ENCODE data around the gene PHC2. TPM values are rescaled to one million over a fixed set of nuclear protein-coding genes. Genes with fewer than 3 reads are reported as not detected.

PHC2 gene
- total RNA-seq, 1 donor from 2014 or later: 31.3 TPM

- H3K36me3 ChIP-seq (ENCODE audit: control insufficient read depth in 3 of 3, insufficient read depth in 3 of 3, low read length in 3 of 3): no peaks in the 10 kb centered on the region
- H3K27me3 ChIP-seq (ENCODE audit: control insufficient read depth in 3 of 3, insufficient read depth in 3 of 3, low read length in 3 of 3): no peaks in the 10 kb centered on the region
- H3K4me1 ChIP-seq (ENCODE audit: control insufficient read depth in 3 of 3, insufficient read depth in 3 of 3, low read length in 3 of 3): peaks cover 4 to 18% (median 10%) of the 10 kb centered on the region in 3 donors
- no peak overlapping the region for H3K9ac ChIP-seq (ENCODE audit: low read depth in 1 of 3, low read length in 3 of 3)
- H3K4me3 ChIP-seq (ENCODE audit: low read length in 3 of 3): no peak overlapping the region
- no peak overlapping the region for H3K27ac ChIP-seq (ENCODE audit: low read depth, low read length)
- H3K9me3 ChIP-seq (ENCODE audit: control insufficient read depth in 3 of 3, low read length in 3 of 3): no peaks in the 10 kb centered on the region
Observed at GRCh38 chr1:33438364-33439160, 7.7 kb upstream of the PHC2 start.

- no peak overlapping the region for H3K27ac ChIP-seq (ENCODE audit: low read depth, low read length)
- H3K4me1 ChIP-seq (ENCODE audit: control insufficient read depth in 3 of 3, insufficient read depth in 3 of 3, low read length in 3 of 3): peaks cover 0 to 14% (median 5%) of the 10 kb centered on the region in 3 donors
- no peaks in the 10 kb centered on the region for H3K9me3 ChIP-seq (ENCODE audit: control insufficient read depth in 3 of 3, low read length in 3 of 3)
- no peak overlapping the region for H3K9ac ChIP-seq (ENCODE audit: low read depth in 1 of 3, low read length in 3 of 3)
- H3K27me3 ChIP-seq (ENCODE audit: control insufficient read depth in 3 of 3, insufficient read depth in 3 of 3, low read length in 3 of 3): no peaks in the 10 kb centered on the region
- H3K36me3 ChIP-seq (ENCODE audit: control insufficient read depth in 3 of 3, insufficient read depth in 3 of 3, low read length in 3 of 3): no peaks in the 10 kb centered on the region
- H3K4me3 ChIP-seq (ENCODE audit: low read length in 3 of 3): no peak overlapping the region
Observed at GRCh38 chr1:33436557-33437285, 5.8 kb upstream of the PHC2 start.

- H3K4me1 ChIP-seq (ENCODE audit: control insufficient read depth in 3 of 3, insufficient read depth in 3 of 3, low read length in 3 of 3): peaks cover 0 to 21% (median 5%) of the 10 kb centered on the region in 3 donors
- H3K27me3 ChIP-seq (ENCODE audit: control insufficient read depth in 3 of 3, insufficient read depth in 3 of 3, low read length in 3 of 3): no peaks in the 10 kb centered on the region
- no peak overlapping the region for H3K27ac ChIP-seq (ENCODE audit: low read depth, low read length)
- H3K9me3 ChIP-seq (ENCODE audit: control insufficient read depth in 3 of 3, low read length in 3 of 3): no peaks in the 10 kb centered on the region
- no peak overlapping the region for H3K9ac ChIP-seq (ENCODE audit: low read depth in 1 of 3, low read length in 3 of 3)
- H3K4me3 ChIP-seq (ENCODE audit: low read length in 3 of 3): no peak overlapping the region
- H3K36me3 ChIP-seq (ENCODE audit: control insufficient read depth in 3 of 3, insufficient read depth in 3 of 3, low read length in 3 of 3): no peaks in the 10 kb centered on the region
Observed at GRCh38 chr1:33435096-33435820, 4.4 kb upstream of the PHC2 start.

- H3K27me3 ChIP-seq (ENCODE audit: control insufficient read depth in 3 of 3, insufficient read depth in 3 of 3, low read length in 3 of 3): no peaks in the 10 kb centered on the region
- no peaks in the 10 kb centered on the region for H3K36me3 ChIP-seq (ENCODE audit: control insufficient read depth in 3 of 3, insufficient read depth in 3 of 3, low read length in 3 of 3)
- H3K27ac ChIP-seq (ENCODE audit: low read depth, low read length): peak overlapping the region; percentile 2
- H3K4me1 ChIP-seq (ENCODE audit: control insufficient read depth in 3 of 3, insufficient read depth in 3 of 3, low read length in 3 of 3): peaks cover 7 to 30% (median 13%) of the 10 kb centered on the region in 3 donors
- H3K9ac ChIP-seq (ENCODE audit: low read depth in 1 of 3, low read length in 3 of 3): no peak overlapping the region
- H3K4me3 ChIP-seq (ENCODE audit: low read length in 3 of 3): no peak overlapping the region
- H3K9me3 ChIP-seq (ENCODE audit: control insufficient read depth in 3 of 3, low read length in 3 of 3): no peaks in the 10 kb centered on the region
Observed at GRCh38 chr1:33434363-33434750, 3.5 kb upstream of the PHC2 start.

GRCh38 chr1:33433509-33434362 is 2.8 kb upstream of the PHC2 start:
- Histone ChIP-seq H3K27ac (ENCODE audit: low read depth, low read length) (peak overlapping the region; percentile 39), H3K36me3 (ENCODE audit: control insufficient read depth in 3 of 3, insufficient read depth in 3 of 3, low read length in 3 of 3) (no peaks in the 10 kb centered on the region), H3K9ac (ENCODE audit: low read depth in 1 of 3, low read length in 3 of 3) (no peak overlapping the region), H3K9me3 (ENCODE audit: control insufficient read depth in 3 of 3, low read length in 3 of 3) (no peaks in the 10 kb centered on the region), H3K4me1 (ENCODE audit: control insufficient read depth in 3 of 3, insufficient read depth in 3 of 3, low read length in 3 of 3) (peaks cover 11 to 36% (median 18%) of the 10 kb centered on the region in 3 donors), H3K4me3 (ENCODE audit: low read length in 3 of 3) (no peak overlapping the region), H3K27me3 (ENCODE audit: control insufficient read depth in 3 of 3, insufficient read depth in 3 of 3, low read length in 3 of 3) (no peaks in the 10 kb centered on the region)

- Histone ChIP-seq H3K36me3 (ENCODE audit: control insufficient read depth in 3 of 3, insufficient read depth in 3 of 3, low read length in 3 of 3) (no peaks in the 10 kb centered on the region), H3K9ac (ENCODE audit: low read depth in 1 of 3, low read length in 3 of 3) (peak overlapping the region; percentile 75 to 86 (median 83)), H3K9me3 (ENCODE audit: control insufficient read depth in 3 of 3, low read length in 3 of 3) (no peaks in the 10 kb centered on the region), H3K27ac (ENCODE audit: low read depth, low read length) (peak overlapping the region; percentile 64), H3K4me1 (ENCODE audit: control insufficient read depth in 3 of 3, insufficient read depth in 3 of 3, low read length in 3 of 3) (peaks cover 25 to 61% (median 42%) of the 10 kb centered on the region in 3 donors), H3K27me3 (ENCODE audit: control insufficient read depth in 3 of 3, insufficient read depth in 3 of 3, low read length in 3 of 3) (no peaks in the 10 kb centered on the region), H3K4me3 (ENCODE audit: low read length in 3 of 3) (peak overlapping the region; percentile 68 to 80 (median 73))
Observed at GRCh38 chr1:33429856-33430691, 821 bp downstream of the PHC2 start.

GRCh38 chr1:33429332-33429731 is 1.6 kb downstream of the PHC2 start:
- Histone ChIP-seq H3K4me1 (ENCODE audit: control insufficient read depth in 3 of 3, insufficient read depth in 3 of 3, low read length in 3 of 3) (peaks cover 25 to 55% (median 38%) of the 10 kb centered on the region in 3 donors), H3K9me3 (ENCODE audit: control insufficient read depth in 3 of 3, low read length in 3 of 3) (no peaks in the 10 kb centered on the region), H3K4me3 (ENCODE audit: low read length in 3 of 3) (peak overlapping the region in 2 of 3 donors; percentile 68 to 73), H3K9ac (ENCODE audit: low read depth in 1 of 3, low read length in 3 of 3) (peak overlapping the region in 2 of 3 donors; percentile 83 to 86), H3K27me3 (ENCODE audit: control insufficient read depth in 3 of 3, insufficient read depth in 3 of 3, low read length in 3 of 3) (no peaks in the 10 kb centered on the region), H3K27ac (ENCODE audit: low read depth, low read length) (no peak overlapping the region), H3K36me3 (ENCODE audit: control insufficient read depth in 3 of 3, insufficient read depth in 3 of 3, low read length in 3 of 3) (no peaks in the 10 kb centered on the region)

- Histone ChIP-seq H3K4me1 (ENCODE audit: control insufficient read depth in 3 of 3, insufficient read depth in 3 of 3, low read length in 3 of 3) (peaks cover 25 to 54% (median 38%) of the 10 kb centered on the region in 3 donors), H3K36me3 (ENCODE audit: control insufficient read depth in 3 of 3, insufficient read depth in 3 of 3, low read length in 3 of 3) (no peaks in the 10 kb centered on the region), H3K27me3 (ENCODE audit: control insufficient read depth in 3 of 3, insufficient read depth in 3 of 3, low read length in 3 of 3) (no peaks in the 10 kb centered on the region), H3K9me3 (ENCODE audit: control insufficient read depth in 3 of 3, low read length in 3 of 3) (no peaks in the 10 kb centered on the region), H3K4me3 (ENCODE audit: low read length in 3 of 3) (no peak overlapping the region), H3K27ac (ENCODE audit: low read depth, low read length) (peak overlapping the region; percentile 37), H3K9ac (ENCODE audit: low read depth in 1 of 3, low read length in 3 of 3) (no peak overlapping the region)
Observed at GRCh38 chr1:33428661-33429060, 2.2 kb downstream of the PHC2 start.
